ENCODE data around the gene GADD45GIP1.

GRCh38 chr19:12918253-12918652, 38.8 kb downstream of the GADD45GIP1 start:
- TF ChIP-seq SMC3 (IDR thresholded peaks at IDR 0.05; ENCODE audit: borderline replicate concordance, low read length): no peak
- TF ChIP-seq, protein P1, sequence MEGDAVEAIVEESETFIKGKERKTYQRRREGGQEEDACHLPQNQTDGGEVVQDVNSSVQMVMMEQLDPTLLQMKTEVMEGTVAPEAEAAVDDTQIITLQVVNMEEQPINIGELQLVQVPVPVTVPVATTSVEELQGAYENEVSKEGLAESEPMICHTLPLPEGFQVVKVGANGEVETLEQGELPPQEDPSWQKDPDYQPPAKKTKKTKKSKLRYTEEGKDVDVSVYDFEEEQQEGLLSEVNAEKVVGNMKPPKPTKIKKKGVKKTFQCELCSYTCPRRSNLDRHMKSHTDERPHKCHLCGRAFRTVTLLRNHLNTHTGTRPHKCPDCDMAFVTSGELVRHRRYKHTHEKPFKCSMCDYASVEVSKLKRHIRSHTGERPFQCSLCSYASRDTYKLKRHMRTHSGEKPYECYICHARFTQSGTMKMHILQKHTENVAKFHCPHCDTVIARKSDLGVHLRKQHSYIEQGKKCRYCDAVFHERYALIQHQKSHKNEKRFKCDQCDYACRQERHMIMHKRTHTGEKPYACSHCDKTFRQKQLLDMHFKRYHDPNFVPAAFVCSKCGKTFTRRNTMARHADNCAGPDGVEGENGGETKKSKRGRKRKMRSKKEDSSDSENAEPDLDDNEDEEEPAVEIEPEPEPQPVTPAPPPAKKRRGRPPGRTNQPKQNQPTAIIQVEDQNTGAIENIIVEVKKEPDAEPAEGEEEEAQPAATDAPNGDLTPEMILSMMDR (IDR thresholded peaks at IDR 0.05 in 2 of 3, conservative IDR thresholded peaks at IDR 0.05 in 1 of 3; ENCODE audit: control insufficient read depth in 2 of 3, extremely low read depth in 1 of 3, insufficient read depth in 1 of 3, low read depth in 3 of 3, low read length in 3 of 3): no peak
- TF ChIP-seq RELA (IDR thresholded peaks at IDR 0.05; ENCODE audit: borderline replicate concordance, partially characterized antibody): no peak
- TF ChIP-seq BHLHE40 (IDR thresholded peaks at IDR 0.05; ENCODE audit: borderline replicate concordance in 1 of 2, low read depth in 2 of 2, low read length in 1 of 2): no peak
- TF ChIP-seq TAF1 (IDR thresholded peaks at IDR 0.05; ENCODE audit: borderline replicate concordance, low read depth, low read length): no peak
- no peak for TF ChIP-seq DPF2 (IDR thresholded peaks at IDR 0.05)
- no peak for TF ChIP-seq TBL1XR1 (IDR thresholded peaks at IDR 0.05; ENCODE audit: low read depth, low read length)
- TF ChIP-seq SP1 (IDR thresholded peaks at IDR 0.05; ENCODE audit: low read depth, low read length): no peak
- no peak for TF ChIP-seq YY1 (IDR thresholded peaks at IDR 0.05; ENCODE audit: low read depth, low read length)
- TF ChIP-seq, protein P2, sequence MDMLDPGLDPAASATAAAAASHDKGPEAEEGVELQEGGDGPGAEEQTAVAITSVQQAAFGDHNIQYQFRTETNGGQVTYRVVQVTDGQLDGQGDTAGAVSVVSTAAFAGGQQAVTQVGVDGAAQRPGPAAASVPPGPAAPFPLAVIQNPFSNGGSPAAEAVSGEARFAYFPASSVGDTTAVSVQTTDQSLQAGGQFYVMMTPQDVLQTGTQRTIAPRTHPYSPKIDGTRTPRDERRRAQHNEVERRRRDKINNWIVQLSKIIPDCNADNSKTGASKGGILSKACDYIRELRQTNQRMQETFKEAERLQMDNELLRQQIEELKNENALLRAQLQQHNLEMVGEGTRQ (IDR thresholded peaks at IDR 0.05; ENCODE audit: borderline replicate concordance, low read depth, low read length): no peak
